ENCODE data around the gene FHIT.

The FHIT gene

GRCh38 chr3:60641354-60641753 is 609.9 kb downstream of the FHIT start:
- H3K4me1 ChIP-seq (ENCODE audit: low read length): no peaks in the 10 kb centered on the region
- no peaks in the 10 kb centered on the region for H4K20me1 ChIP-seq (ENCODE audit: insufficient read depth, low read length)
- no peak overlapping the region for H2AFZ ChIP-seq (ENCODE audit: low read depth, low read length)
- H3K9me3 ChIP-seq (ENCODE audit: insufficient read depth, low read length): no peaks in the 10 kb centered on the region
- TF ChIP-seq EZH2phosphoT487 (IDR thresholded peaks at IDR 0.05; ENCODE audit: low read depth) (no peak), CTCF (IDR thresholded peaks at IDR 0.05; ENCODE audit: low read depth, low read length) (no peak)
- H3K9ac ChIP-seq (ENCODE audit: low read length): no peak overlapping the region
- no peak overlapping the region for H3K4me3 ChIP-seq (ENCODE audit: low read length)
- H3K27ac ChIP-seq (ENCODE audit: low read length): no peak overlapping the region
- no peaks in the 10 kb centered on the region; the same call in none of the 2 replicates for H3K27me3 ChIP-seq (ENCODE audit: low read depth, low read length)
- H3K79me2 ChIP-seq (ENCODE audit: low read length): no peaks in the 10 kb centered on the region
- H3K36me3 ChIP-seq (replicated peaks; ENCODE audit: low read depth, low read length): no peaks in the 10 kb centered on the region
- no peak overlapping the region for H3K4me2 ChIP-seq (ENCODE audit: low read length)

GRCh38 chr3:60636846-60637245 is 614.4 kb downstream of the FHIT start:
- Histone ChIP-seq H4K20me1 (ENCODE audit: insufficient read depth, low read length) (no peaks in the 10 kb centered on the region), H3K27me3 (ENCODE audit: low read depth, low read length) (no peaks in the 10 kb centered on the region), H3K4me2 (ENCODE audit: low read length) (no peak overlapping the region), H3K36me3 (replicated peaks; ENCODE audit: low read depth, low read length) (no peaks in the 10 kb centered on the region), H3K79me2 (ENCODE audit: low read length) (no peaks in the 10 kb centered on the region), H3K4me3 (ENCODE audit: low read length) (no peak overlapping the region), H3K27ac (ENCODE audit: low read length) (no peak overlapping the region), H3K4me1 (ENCODE audit: low read length) (peaks cover 3% of the 10 kb centered on the region; the same call in 1 of the 2 replicates), H3K9me3 (ENCODE audit: insufficient read depth, low read length) (no peaks in the 10 kb centered on the region), H2AFZ (ENCODE audit: low read depth, low read length) (no peak overlapping the region), H3K9ac (ENCODE audit: low read length) (no peak overlapping the region)
- no peak for TF ChIP-seq EZH2phosphoT487 (IDR thresholded peaks at IDR 0.05; ENCODE audit: low read depth)
- TF ChIP-seq CTCF (IDR thresholded peaks at IDR 0.05; ENCODE audit: low read depth, low read length): no peak

GRCh38 chr3:60633644-60634043 is 617.6 kb downstream of the FHIT start:
- Histone ChIP-seq H3K27me3 (ENCODE audit: low read depth, low read length) (no peaks in the 10 kb centered on the region), H3K9ac (ENCODE audit: low read length) (no peak overlapping the region), H3K27ac (ENCODE audit: low read length) (no peak overlapping the region), H3K79me2 (ENCODE audit: low read length) (no peaks in the 10 kb centered on the region), H3K4me1 (ENCODE audit: low read length) (peaks cover 5% of the 10 kb centered on the region; the same call in 1 of the 2 replicates), H3K9me3 (ENCODE audit: insufficient read depth, low read length) (no peaks in the 10 kb centered on the region), H2AFZ (ENCODE audit: low read depth, low read length) (no peak overlapping the region), H3K4me3 (ENCODE audit: low read length) (no peak overlapping the region), H3K4me2 (ENCODE audit: low read length) (no peak overlapping the region), H3K36me3 (replicated peaks; ENCODE audit: low read depth, low read length) (no peaks in the 10 kb centered on the region), H4K20me1 (ENCODE audit: insufficient read depth, low read length) (no peaks in the 10 kb centered on the region)
- no peak for TF ChIP-seq EZH2phosphoT487 (IDR thresholded peaks at IDR 0.05; ENCODE audit: low read depth)

GRCh38 chr3:60631509-60631908 is 619.7 kb downstream of the FHIT start:
- no peak overlapping the region for H3K9ac ChIP-seq (ENCODE audit: low read length)
- TF ChIP-seq CTCF (IDR thresholded peaks at IDR 0.05; ENCODE audit: low read depth, low read length): no peak
- TF ChIP-seq EZH2phosphoT487 (IDR thresholded peaks at IDR 0.05; ENCODE audit: low read depth): no peak
- no peaks in the 10 kb centered on the region for H4K20me1 ChIP-seq (ENCODE audit: insufficient read depth, low read length)
- peaks cover 5% of the 10 kb centered on the region; the same call in 1 of the 2 replicates for H3K4me1 ChIP-seq (ENCODE audit: low read length)
- H3K27ac ChIP-seq (ENCODE audit: low read length): no peak overlapping the region
- H3K4me3 ChIP-seq (ENCODE audit: low read length): no peak overlapping the region
- H3K9me3 ChIP-seq (ENCODE audit: insufficient read depth, low read length): no peaks in the 10 kb centered on the region
- no peaks in the 10 kb centered on the region for H3K27me3 ChIP-seq (ENCODE audit: low read depth, low read length)
- no peaks in the 10 kb centered on the region for H3K36me3 ChIP-seq (replicated peaks; ENCODE audit: low read depth, low read length)
- no peak overlapping the region for H2AFZ ChIP-seq (ENCODE audit: low read depth, low read length)
- no peaks in the 10 kb centered on the region for H3K79me2 ChIP-seq (ENCODE audit: low read length)
- H3K4me2 ChIP-seq (ENCODE audit: low read length): no peak overlapping the region
